Measurements from ENCODE around the gene AP2M1.

DNA sequence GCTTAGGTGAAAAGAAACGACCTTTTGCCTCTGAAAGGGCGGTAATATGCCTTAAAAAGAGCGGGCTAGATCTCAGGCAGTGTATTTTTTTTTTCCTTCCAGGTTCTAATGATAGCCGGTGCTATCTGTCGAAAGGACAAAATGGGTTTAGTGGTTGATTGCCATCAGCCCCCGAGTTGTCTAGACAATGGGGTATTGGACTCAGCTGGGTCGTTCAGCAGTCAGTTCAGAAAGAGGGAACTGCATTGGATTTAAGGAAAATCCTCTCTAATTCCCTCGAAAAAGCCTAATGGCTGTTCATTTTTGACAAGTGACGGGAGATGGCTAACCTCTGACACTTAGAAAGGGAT lies 38.8 kb upstream of the AP2M1 start:
- no peak for TF ChIP-seq EZH2 (IDR thresholded peaks at IDR 0.05; ENCODE audit: low read length)
- TF ChIP-seq, protein P1, sequence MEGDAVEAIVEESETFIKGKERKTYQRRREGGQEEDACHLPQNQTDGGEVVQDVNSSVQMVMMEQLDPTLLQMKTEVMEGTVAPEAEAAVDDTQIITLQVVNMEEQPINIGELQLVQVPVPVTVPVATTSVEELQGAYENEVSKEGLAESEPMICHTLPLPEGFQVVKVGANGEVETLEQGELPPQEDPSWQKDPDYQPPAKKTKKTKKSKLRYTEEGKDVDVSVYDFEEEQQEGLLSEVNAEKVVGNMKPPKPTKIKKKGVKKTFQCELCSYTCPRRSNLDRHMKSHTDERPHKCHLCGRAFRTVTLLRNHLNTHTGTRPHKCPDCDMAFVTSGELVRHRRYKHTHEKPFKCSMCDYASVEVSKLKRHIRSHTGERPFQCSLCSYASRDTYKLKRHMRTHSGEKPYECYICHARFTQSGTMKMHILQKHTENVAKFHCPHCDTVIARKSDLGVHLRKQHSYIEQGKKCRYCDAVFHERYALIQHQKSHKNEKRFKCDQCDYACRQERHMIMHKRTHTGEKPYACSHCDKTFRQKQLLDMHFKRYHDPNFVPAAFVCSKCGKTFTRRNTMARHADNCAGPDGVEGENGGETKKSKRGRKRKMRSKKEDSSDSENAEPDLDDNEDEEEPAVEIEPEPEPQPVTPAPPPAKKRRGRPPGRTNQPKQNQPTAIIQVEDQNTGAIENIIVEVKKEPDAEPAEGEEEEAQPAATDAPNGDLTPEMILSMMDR (optimal IDR thresholded peaks at IDR 0.05 in 1 of 3, IDR thresholded peaks at IDR 0.05 in 1 of 3, conservative IDR thresholded peaks at IDR 0.05 in 1 of 3; ENCODE audit: extremely low read depth in 1 of 3, insufficient read depth in 2 of 3, low read length in 3 of 3): no peak
